Activated T-cell treated with anti-CD3 and anti-CD28 coated beads, Interleukin-2, amount 50 U/mL, for 24 hours (primary cell): ENCODE data around the gene SDK2.

ENCODE experiments used
- DNase-seq: peaks from one replicate; pipeline ENCODE4 v3.0.0-alpha.2; 2020
- H3K27ac Mint-ChIP-seq: 2 replicates; pipeline ENCODE4 v1.8.0; 2020; ENCODE audit warnings: mild to moderate bottlenecking, mixed read lengths
- H3K27me3 Mint-ChIP-seq: 2 replicates; pipeline ENCODE4 v1.8.0; 2020; ENCODE audit warnings: mixed read lengths
- H3K36me3 Mint-ChIP-seq: 2 replicates; pipeline ENCODE4 v1.8.0; 2020; ENCODE audit warnings: low read depth, mixed read lengths
- H3K4me1 Mint-ChIP-seq: 2 replicates; pipeline ENCODE4 v1.8.0; 2020; ENCODE audit warnings: low read depth, mixed read lengths
- H3K4me3 Mint-ChIP-seq: 2 replicates; pipeline ENCODE4 v1.8.0; 2020; ENCODE audit warnings: mild to moderate bottlenecking, moderate library complexity, mixed read lengths
- H3K9me3 Mint-ChIP-seq: 2 replicates; pipeline ENCODE4 v1.8.0; 2020; ENCODE audit warnings: mixed read lengths

The SDK2 gene

DNA sequence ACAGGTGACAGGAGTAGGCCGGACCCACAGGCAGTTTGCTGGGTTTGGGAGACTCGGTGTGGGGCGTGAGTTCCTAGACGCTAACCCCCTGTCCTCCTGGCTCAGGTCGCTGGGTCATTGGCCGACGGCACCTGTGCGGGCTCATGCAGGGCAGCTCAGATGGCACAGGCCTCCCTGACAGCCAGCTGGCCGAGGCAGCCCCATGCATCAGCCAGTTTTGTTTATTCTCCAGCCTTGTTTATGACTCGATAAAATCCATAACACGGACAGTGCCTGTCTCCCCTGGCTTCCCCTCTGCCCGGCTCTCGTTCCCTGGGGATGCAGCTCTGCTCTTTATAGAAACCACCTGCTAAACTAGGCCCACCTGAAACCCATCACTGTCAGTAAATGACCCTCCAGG is 46.0 kb downstream of the SDK2 start:
- Mint-ChIP-seq H3K36me3 (no peaks in the 10 kb centered on the region), H3K27me3 (no peaks in the 10 kb centered on the region), H3K9me3 (no peaks in the 10 kb centered on the region), H3K4me3 (no peak overlapping the region), H3K27ac (no peak overlapping the region), H3K4me1 (peaks cover 29% of the 10 kb centered on the region)
- DNase-seq: no peak

DNA sequence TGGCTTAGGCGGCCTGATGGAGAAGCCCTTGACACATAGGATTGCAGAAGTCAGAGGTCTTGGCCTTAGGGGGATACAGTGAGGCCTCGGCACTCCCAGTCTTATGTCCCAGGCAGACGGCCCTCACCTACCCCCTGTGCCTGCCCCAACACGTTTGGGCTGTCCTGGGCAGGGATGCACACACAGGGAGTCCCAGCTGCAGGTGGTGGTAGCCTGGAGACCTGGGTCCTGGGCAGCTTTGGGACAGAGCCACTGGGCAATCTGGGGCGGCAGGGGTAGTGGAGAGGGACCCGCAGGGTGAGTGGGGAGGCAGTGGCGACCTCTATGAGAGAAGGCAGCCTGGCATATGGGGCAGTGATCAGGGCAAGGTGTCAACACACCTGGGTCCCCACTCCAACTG is 48.3 kb downstream of the SDK2 start:
- Mint-ChIP-seq H3K9me3 (no peaks in the 10 kb centered on the region), H3K36me3 (no peaks in the 10 kb centered on the region), H3K27me3 (no peaks in the 10 kb centered on the region), H3K4me3 (no peak overlapping the region), H3K4me1 (peaks cover 51% of the 10 kb centered on the region), H3K27ac (peak overlapping the region; percentile 40)
- no peak for DNase-seq

DNA sequence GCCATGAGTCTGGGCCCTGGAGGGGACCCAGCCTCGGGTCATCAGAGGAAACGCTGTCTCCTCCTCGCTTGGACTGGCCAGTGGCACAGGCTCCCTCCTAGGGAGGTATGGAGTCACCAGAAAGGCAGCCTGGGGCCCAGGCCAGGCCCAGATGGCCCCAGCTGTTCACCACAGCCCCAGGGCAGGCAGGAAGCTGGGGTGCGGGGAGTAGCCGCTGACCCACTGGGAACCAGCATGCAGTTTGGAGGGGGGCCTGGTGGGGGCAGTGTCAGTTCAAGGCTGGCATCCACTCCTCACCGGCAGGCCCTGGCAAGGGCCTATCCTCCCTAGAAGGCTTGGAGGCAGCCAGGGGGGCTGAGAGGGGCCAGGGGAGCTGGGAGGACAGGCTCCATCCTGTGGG is 48.8 kb downstream of the SDK2 start:
- Mint-ChIP-seq H3K27me3 (no peaks in the 10 kb centered on the region), H3K9me3 (no peaks in the 10 kb centered on the region), H3K36me3 (no peaks in the 10 kb centered on the region), H3K4me1 (peaks cover 54% of the 10 kb centered on the region), H3K27ac (no peak overlapping the region), H3K4me3 (no peak overlapping the region)
- peak; percentile 58 for DNase-seq

DNA sequence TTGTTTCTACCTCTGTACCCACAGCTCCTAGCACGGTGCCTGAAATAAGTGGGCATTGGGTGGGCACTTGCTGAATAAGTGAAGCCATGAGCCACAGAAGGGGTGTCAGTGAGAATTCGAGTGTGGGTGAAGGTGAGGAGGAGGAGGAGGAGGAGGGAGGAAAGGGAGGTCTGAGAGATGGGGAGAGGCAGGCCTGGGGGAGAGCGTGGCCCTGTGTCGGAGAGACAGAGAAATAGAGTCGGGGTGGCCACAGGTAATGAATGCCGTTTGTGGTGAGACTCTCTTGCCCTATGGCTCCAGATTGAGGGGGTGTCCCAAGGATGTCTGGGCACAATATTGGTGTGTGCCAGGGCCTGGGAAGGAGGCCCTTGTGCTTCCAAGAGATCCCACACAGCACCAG is 49.2 kb downstream of the SDK2 start:
- no peak for DNase-seq
- Mint-ChIP-seq H3K27ac (no peak overlapping the region), H3K27me3 (no peaks in the 10 kb centered on the region), H3K36me3 (no peaks in the 10 kb centered on the region), H3K9me3 (no peaks in the 10 kb centered on the region), H3K4me1 (peaks cover 58% of the 10 kb centered on the region), H3K4me3 (no peak overlapping the region)

DNA sequence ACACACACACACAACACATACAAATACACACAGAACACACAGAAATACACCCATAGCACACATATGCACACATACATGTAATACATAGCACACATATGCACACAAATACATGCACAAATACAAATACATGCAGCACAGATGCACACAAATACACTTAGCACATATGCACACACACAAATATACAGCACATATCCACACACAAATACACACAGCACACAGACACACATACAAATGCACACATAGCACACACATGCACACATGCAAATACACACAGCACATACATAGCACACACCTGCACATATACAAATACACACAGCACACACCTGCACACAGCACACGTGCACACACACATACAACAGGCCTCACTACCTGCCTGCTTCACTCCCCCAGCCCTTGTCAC is 49.6 kb downstream of the SDK2 start:
- no peak for DNase-seq
- no peaks in the 10 kb centered on the region for H3K27me3 Mint-ChIP-seq
- H3K4me1 Mint-ChIP-seq: peaks cover 61% of the 10 kb centered on the region
- H3K36me3 Mint-ChIP-seq: no peaks in the 10 kb centered on the region
- no peak overlapping the region for H3K4me3 Mint-ChIP-seq
- no peak overlapping the region for H3K27ac Mint-ChIP-seq
- no peaks in the 10 kb centered on the region for H3K9me3 Mint-ChIP-seq

DNA sequence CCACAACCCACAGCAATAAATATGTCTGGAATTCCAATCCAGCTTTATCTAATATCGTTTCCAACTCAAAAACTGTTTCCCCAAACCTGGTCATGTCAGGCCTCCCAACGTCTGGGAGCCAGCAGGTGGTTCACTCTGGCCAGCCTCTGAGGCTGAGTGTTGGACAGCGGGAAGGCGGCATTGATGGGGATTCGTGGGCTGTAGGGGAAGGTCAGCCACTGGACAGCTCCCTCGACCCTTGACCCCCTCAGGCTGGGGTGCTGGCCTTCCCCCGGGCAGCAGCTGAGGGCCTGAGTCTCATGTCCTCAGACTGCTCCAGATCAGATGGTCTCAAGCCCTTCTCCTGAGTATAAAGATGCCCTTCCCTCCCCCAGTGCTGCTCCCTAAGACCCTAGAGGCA is 50.2 kb downstream of the SDK2 start:
- H3K36me3 Mint-ChIP-seq: no peaks in the 10 kb centered on the region
- no peak overlapping the region for H3K4me3 Mint-ChIP-seq
- H3K4me1 Mint-ChIP-seq: peaks cover 66% of the 10 kb centered on the region

DNA sequence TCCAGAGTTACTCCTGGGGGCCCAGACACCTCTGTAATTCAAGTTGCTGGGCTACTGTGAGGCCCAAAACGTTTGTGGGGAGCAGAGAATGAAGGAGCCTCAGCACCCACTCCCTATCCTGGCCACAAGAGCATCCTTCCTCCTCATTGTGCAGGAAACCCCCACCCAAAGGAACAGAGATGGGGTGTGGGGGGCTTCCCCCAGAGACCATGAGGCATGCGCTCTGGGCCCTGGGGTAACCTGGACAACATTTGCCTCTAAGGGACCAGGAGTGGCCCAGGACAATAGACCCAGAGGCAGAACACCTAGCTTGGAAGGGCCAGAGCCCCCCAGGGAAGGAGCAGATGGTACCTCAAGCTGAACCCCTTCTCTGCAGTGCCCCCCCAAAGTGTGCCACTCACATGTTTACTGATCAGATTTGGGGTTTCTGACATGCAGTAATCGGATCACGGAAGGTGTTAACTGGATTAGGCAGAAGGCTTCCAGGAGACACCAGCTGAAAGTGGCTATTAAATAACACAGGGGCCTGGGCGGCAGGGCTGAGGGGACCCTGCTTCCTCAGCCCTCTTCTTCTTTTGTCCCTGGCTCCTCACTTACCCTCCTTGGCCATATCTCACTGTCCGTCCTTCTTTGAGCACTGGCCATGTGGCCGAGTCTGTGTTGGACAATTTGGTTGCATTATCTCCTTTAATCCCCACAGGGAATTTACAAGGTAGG is 50.8 kb downstream of the SDK2 start:
- DNase-seq: peak; percentile 41
- H3K36me3 Mint-ChIP-seq: no peaks in the 10 kb centered on the region
- no peak overlapping the region for H3K4me3 Mint-ChIP-seq
- no peaks in the 10 kb centered on the region for H3K27me3 Mint-ChIP-seq
- H3K27ac Mint-ChIP-seq: peak overlapping the region; percentile 75
- peaks cover 72% of the 10 kb centered on the region for H3K4me1 Mint-ChIP-seq
- no peaks in the 10 kb centered on the region for H3K9me3 Mint-ChIP-seq

More for the DNA sequence above, 50.2 kb downstream of the SDK2 start:
- Mint-ChIP-seq H3K27ac (no peak overlapping the region), H3K9me3 (no peaks in the 10 kb centered on the region), H3K27me3 (no peaks in the 10 kb centered on the region)
- no peak for DNase-seq

DNA sequence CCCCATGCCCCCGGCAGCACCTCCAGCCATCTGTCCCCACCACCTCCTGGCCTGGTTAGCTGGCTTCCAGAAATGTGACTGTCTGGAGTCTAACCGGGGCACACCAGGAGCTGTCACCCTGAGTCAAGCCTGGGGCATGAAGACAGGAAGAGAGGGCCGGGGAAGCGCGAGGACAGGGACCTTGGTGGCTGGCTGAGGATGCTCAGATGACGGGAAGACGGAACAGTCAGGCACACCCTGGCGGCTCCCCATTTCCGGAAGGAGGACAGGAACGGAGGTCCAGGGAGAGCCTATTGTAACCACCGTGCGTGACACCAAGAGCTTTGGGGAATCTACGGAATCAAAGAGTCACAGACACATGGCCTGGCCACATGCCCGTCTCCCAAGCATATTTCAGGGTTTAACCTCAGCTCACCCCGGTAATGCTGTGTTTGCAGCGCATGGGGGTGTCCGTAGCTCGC is 51.7 kb downstream of the SDK2 start:
- no peaks in the 10 kb centered on the region for H3K27me3 Mint-ChIP-seq
- peak; percentile 66 for DNase-seq
- peaks cover 77% of the 10 kb centered on the region for H3K4me1 Mint-ChIP-seq
- no peaks in the 10 kb centered on the region for H3K9me3 Mint-ChIP-seq
- H3K36me3 Mint-ChIP-seq: no peaks in the 10 kb centered on the region
- H3K4me3 Mint-ChIP-seq: no peak overlapping the region
- H3K27ac Mint-ChIP-seq: peak overlapping the region; percentile 75

DNA sequence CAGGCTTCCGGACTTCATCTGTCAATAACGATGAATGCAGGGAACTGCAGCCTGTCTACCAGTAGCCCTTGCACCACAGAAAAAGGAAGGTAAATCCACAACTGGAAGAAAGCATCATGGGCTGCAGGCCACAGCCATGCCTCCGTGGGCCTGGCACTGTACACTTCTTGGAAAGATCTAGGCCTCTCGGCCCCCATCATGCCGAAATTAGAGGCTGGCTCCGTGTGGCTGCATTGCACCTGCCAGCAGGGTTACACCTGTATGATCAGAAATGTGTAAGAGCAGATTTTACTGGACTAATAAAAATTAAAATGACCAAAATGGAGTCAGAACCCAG is 52.2 kb downstream of the SDK2 start:
- Mint-ChIP-seq H3K27ac (peak overlapping the region; percentile 75), H3K4me3 (no peak overlapping the region), H3K36me3 (no peaks in the 10 kb centered on the region), H3K27me3 (no peaks in the 10 kb centered on the region), H3K9me3 (no peaks in the 10 kb centered on the region), H3K4me1 (peaks cover 75% of the 10 kb centered on the region)
- DNase-seq: no peak

DNA sequence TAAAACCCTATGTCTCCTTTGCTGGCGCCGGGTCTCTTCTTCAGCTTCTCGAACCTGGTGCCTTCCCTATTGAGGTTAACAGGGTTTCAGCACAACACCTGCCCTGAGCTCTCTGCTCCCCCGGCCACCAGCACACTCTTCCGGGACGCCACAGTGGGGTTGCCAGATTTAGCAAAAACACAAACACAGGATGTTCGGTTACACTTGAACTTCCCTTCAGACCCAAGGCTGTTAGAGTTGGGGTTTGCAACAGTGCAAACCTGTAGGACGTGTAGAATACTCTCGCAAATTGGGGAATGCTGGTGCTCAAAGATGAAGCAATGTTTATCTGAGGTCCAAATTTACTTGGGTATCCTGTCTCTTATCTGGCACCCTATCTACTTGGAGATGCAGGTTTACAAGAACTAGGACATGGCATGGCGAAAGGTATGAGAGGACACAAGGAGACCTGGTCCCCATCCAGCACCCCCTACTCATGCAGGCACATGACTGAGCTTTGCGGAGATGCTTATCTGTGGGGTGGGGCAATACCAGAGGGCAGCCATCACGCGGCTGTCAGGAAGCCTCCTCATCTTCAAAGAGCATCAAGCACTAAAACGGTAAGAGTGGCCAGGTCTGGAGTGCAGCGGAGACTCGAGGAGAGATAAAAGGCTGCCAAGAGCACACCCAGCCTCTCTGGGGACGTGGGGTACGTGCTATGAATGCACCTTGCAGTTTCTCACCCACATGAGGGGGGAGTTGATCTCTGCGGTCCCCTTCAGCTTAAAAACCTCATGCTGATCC is 52.8 kb downstream of the SDK2 start:
- Mint-ChIP-seq H3K9me3 (no peaks in the 10 kb centered on the region), H3K36me3 (no peaks in the 10 kb centered on the region), H3K4me1 (peaks cover 74% of the 10 kb centered on the region), H3K27ac (peak overlapping the region; percentile 75), H3K27me3 (no peaks in the 10 kb centered on the region), H3K4me3 (no peak overlapping the region)
- peak; percentile 62 for DNase-seq

DNA sequence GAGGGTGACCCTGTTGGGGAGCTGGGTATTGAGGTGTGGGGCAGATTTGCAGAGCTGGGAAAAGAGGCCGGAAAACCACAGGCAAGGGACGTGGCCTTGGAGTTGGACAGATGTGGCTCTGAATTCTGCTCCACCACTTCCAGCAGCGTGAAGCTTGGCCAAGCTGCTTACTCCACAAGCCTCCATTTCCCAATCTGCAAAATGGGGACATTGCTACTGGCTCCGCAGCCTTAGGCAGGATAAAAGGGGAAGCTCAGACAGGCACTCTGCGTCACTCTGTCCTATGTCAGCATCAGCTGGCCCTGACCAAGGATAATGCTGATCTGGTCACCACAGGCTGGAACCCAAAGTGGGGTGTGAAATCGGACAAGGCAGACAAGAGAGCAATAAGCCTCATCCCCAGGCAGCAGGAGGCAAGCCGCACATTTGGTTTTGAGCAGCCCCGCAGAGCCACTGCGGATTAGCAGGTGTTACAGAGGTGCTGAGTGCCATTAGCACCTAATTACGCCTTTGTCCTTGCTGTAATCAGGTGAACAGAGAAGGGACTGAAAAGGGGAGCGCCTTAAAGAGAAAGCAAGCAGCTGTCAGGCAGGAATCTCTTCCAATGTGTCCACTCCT is 54.8 kb downstream of the SDK2 start:
- H3K4me3 Mint-ChIP-seq: no peak overlapping the region
- no peaks in the 10 kb centered on the region for H3K9me3 Mint-ChIP-seq
- H3K36me3 Mint-ChIP-seq: no peaks in the 10 kb centered on the region
- H3K27ac Mint-ChIP-seq: no peak overlapping the region
- peaks cover 68% of the 10 kb centered on the region for H3K4me1 Mint-ChIP-seq
- DNase-seq: no peak
- H3K27me3 Mint-ChIP-seq: no peaks in the 10 kb centered on the region

DNA sequence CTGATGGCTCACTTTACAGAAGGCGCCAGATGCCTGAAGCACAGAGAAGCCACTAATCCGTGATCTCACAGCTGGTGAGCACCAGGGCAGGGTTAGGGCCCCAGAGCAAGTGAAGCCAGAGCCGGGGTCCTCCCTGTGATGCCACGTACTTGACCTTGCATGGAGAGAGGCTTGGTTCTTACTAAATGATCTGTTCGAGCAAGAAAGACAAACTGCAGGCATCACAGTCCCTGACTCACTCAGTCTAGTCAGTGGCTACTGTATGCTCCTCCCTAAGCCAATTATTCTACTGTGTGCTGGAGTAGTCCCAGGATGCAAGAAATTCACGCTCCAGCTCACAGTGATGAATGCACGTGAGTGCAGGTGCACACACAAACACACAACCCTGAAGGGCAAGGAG is 55.4 kb downstream of the SDK2 start:
- no peaks in the 10 kb centered on the region for H3K9me3 Mint-ChIP-seq
- no peak overlapping the region for H3K27ac Mint-ChIP-seq
- no peak for DNase-seq
- no peak overlapping the region for H3K4me3 Mint-ChIP-seq
- H3K36me3 Mint-ChIP-seq: no peaks in the 10 kb centered on the region
- no peaks in the 10 kb centered on the region for H3K27me3 Mint-ChIP-seq
- H3K4me1 Mint-ChIP-seq: peaks cover 63% of the 10 kb centered on the region

DNA sequence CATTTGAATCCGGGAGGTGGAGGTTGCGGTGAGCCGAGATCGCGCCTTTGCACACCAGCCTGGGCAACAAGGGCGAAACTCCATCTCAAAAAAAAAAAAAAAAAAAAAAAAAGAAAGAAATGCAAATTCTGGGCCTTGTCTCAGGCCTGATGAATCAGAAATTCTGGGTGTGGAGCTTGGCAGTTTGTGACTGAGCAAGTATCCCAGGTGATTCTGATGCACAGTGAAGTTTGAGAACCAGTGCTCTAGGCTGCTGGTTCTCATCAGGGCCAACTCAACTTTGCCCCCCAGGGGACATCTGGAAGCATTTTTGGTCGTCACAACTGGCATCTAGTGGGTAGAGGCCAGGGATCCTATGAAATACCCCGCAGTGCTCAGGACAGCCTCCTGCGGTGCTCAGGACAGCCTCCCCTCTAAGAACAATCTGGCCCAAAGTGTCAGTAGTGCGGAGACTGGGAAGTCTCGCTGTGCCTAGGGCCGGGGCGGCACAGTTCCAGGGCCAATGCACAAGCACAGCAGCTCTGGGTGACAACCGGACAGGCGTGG is 55.9 kb downstream of the SDK2 start:
- H3K36me3 Mint-ChIP-seq: no peaks in the 10 kb centered on the region
- no peak for DNase-seq
- no peak overlapping the region for H3K27ac Mint-ChIP-seq
- H3K4me1 Mint-ChIP-seq: peaks cover 58% of the 10 kb centered on the region
- no peaks in the 10 kb centered on the region for H3K27me3 Mint-ChIP-seq
- H3K9me3 Mint-ChIP-seq: no peaks in the 10 kb centered on the region
- no peak overlapping the region for H3K4me3 Mint-ChIP-seq

DNA sequence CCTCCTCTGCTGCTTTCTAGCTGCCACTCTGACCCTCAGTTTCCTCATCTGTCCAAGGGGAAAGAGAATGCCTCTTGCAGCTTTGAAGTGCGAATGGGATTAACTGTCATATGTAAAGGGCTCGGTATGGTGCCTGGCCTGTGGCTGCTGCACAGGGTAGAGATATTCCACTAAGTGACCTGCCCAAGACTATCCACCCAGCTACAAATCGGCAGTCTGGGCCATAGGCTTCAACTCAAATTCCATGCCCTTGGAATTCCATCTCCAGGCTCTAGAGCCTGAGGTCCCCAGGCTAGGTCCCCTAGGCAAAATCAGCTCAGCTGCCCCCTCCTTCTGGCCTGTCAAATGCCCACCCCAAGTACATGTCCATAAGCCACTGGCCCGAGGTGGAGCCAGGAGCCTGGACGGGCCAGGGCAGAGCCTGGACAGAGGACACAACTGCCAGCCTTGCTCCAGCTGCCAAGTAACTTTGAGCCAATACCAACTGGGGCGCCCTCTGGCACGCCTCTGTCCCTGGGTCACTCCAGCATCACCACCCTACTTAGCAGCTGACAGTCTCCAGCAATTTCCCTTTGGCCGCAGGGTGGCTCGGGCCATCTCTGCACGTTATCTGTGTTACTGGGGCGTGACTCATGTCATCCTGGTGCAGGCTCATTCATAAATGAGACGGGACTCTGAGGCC is 57.2 kb downstream of the SDK2 start:
- H3K27me3 Mint-ChIP-seq: no peaks in the 10 kb centered on the region
- no peak for DNase-seq
- peaks cover 45% of the 10 kb centered on the region for H3K4me1 Mint-ChIP-seq
- H3K36me3 Mint-ChIP-seq: no peaks in the 10 kb centered on the region
- no peaks in the 10 kb centered on the region for H3K9me3 Mint-ChIP-seq
- H3K4me3 Mint-ChIP-seq: no peak overlapping the region
- H3K27ac Mint-ChIP-seq: no peak overlapping the region
